IMR-90 (cell line): ENCODE measurements around the gene ABL2. TPM values are rescaled to one million over a fixed set of nuclear protein-coding genes. Genes with fewer than 3 reads are reported as not detected.

Experiments
- microRNA-seq, 2 experiments: library from miRNA; stranded (forward) in 1 of 2; unstranded in 1 of 2; fragments of 10-50 nt in 1 of 2; fragments of <30 nt in 1 of 2; gene quantifications in 1 of 2; microRNA quantifications in 1 of 2; one replicate each; pipeline versions ENCODE3 to v1.1.0; 2013 to 2020; ENCODE audit not compliant: insufficient read depth in 1 of 2, insufficient read length in 1 of 2, unreplicated experiment in 1 of 2
- polyA plus RNA-seq, 3 experiments: library from polyadenylated mRNA; depleted of rRNA; stranded (reverse); fragments of >200 nt; gene quantifications; 2 replicates each; pipeline ENCODE4 v1.2.3, GENCODE V29; 2012; ENCODE audit warnings: low replicate concordance in 1 of 3
- small RNA-seq, 5 experiments: library from RNA; depleted of rRNA; stranded (forward); fragments of <200 nt; gene quantifications; one replicate each; pipeline ENCODE3, GENCODE V24; 2012
- total RNA-seq: library from RNA; depleted of rRNA; stranded (reverse); fragments of >200 nt; gene quantifications from 2 replicates; pipeline ENCODE4 v1.2.3, GENCODE V29; 2012; rRNA removed

The ABL2 gene
- total and polyA plus RNA-seq, 2 of the 4 experiments (the other 2 are of a cell fraction), result 9.7 to 110 TPM

Small RNA genes within 50 kb of the gene (microRNA-seq; reads per million reads assigned to microRNA genes)
- gene AL512326.2 (ENCODE audit: insufficient read depth, insufficient read length), result not detected
- gene AL512326.3 (ENCODE audit: insufficient read depth, insufficient read length), result not detected
- gene EIF4A1P11 (ENCODE audit: insufficient read depth, insufficient read length), result not detected
- gene RF00272 (ENCODE audit: insufficient read depth, insufficient read length), result not detected

Small RNA genes within 50 kb of the gene (small RNA-seq; reads per million reads assigned to genes)
- gene AL512326.2 (0 reads per million in 5 experiments), gene AL512326.3 (0 reads per million in 5 experiments), gene EIF4A1P11 (0 reads per million in 5 experiments), gene RF00272 (0 to 0.04 (median 0) reads per million in 5 experiments)

Other genes starting within 250 kb of the ABL2 start
- 36.7 and 38.4 TPM in 2 replicates for gene FAM20B, start 203.8 kb downstream of the ABL2 start, total RNA-seq
- 13.4 and 17.1 TPM in 2 replicates for gene FAM20B, start 203.8 kb downstream of the ABL2 start, polyA plus RNA-seq (2012; rRNA removed)
- 11.9 and 16.8 TPM in 2 replicates for gene TOR3A, start 147.6 kb downstream of the ABL2 start, total RNA-seq
- 22.2 and 22.7 TPM in 2 replicates for gene TOR3A, start 147.6 kb downstream of the ABL2 start, polyA plus RNA-seq (2012; rRNA removed)
- 19.5 and 28.9 TPM in 2 replicates for gene SOAT1, start 64.1 kb upstream of the ABL2 start, total RNA-seq
- 14.0 and 19.8 TPM in 2 replicates for gene SOAT1, start 64.1 kb upstream of the ABL2 start, polyA plus RNA-seq (2012; rRNA removed)
- under 0.01 TPM in 1 of 2 replicates, not detected in the other for gene AXDND1, start 136.3 kb upstream of the ABL2 start, total RNA-seq
- gene AXDND1, start 136.3 kb upstream of the ABL2 start, polyA plus RNA-seq (2012; rRNA removed), result not detected in 2 replicates